K562 (cell line): ENCODE data around the gene S100A3. TPM values are rescaled to one million over a fixed set of nuclear protein-coding genes. Genes with fewer than 3 reads are reported as not detected.

Source experiments
- ATF1 ChIP-seq, 2 experiments: fragments of 450-650 bp in 1 of 2; IDR thresholded peaks; 2 replicates each; pipeline ENCODE4 v1.6.1; 2016; ENCODE audit warnings: missing compliant biosample characterization in 1 of 2, missing genetic modification characterization in 1 of 2
- ATF4 ChIP-seq: fragments of 450-650 bp; formaldehyde crosslinking; IDR thresholded peaks from 2 replicates; pipeline ENCODE4 v1.4.0; 2022; ENCODE audit warnings: mild to moderate bottlenecking, moderate library complexity
- BCL6 ChIP-seq: fragments of 250-450 bp; sonication (Bioruptor Pico); IDR thresholded peaks from 2 replicates; pipeline ENCODE4 v1.4.0; 2020
- CAMTA2 ChIP-seq: fragments of 250-450 bp; sonication (Bioruptor Pico); conservative IDR thresholded peaks from 2 replicates; pipeline ENCODE4 v1.5.1; 2022
- EP300 ChIP-seq: IDR thresholded peaks from 2 replicates; pipeline ENCODE4 v1.6.1; 2012; ENCODE audit warnings: low read length, improper control_type of control experiment
- HEY1 ChIP-seq: fragments of 250-450 bp; sonication (Bioruptor Pico); IDR thresholded peaks from 2 replicates; pipeline ENCODE4 v1.5.0; 2020; ENCODE audit warnings: mild to moderate bottlenecking, moderate library complexity, borderline replicate concordance
- HIVEP1 ChIP-seq: fragments of 250-450 bp; sonication (Bioruptor Pico); IDR thresholded peaks from 2 replicates; pipeline ENCODE4 v1.4.0; 2020; ENCODE audit warnings: mild to moderate bottlenecking
- HMG20A ChIP-seq: fragments of 450-650 bp; formaldehyde crosslinking; conservative IDR thresholded peaks from 2 replicates; pipeline ENCODE4 v1.4.0; 2020; ENCODE audit warnings: mild to moderate bottlenecking, mixed read lengths
- HOXB6 ChIP-seq: fragments of 250-450 bp; sonication (Bioruptor Pico); IDR thresholded peaks from 2 replicates; pipeline ENCODE4 v1.5.1; 2022; ENCODE audit warnings: mild to moderate bottlenecking, borderline replicate concordance
- ID3 ChIP-seq, 2 experiments: fragments of 250-450 bp in 1 of 2; fragments of 450-650 bp in 1 of 2; sonication (Bioruptor Pico) in 1 of 2; IDR thresholded peaks; 2 replicates each; pipeline versions ENCODE4 v1.6.1 to v1.8.0; 2016 to 2021; ENCODE audit warnings: mild to moderate bottlenecking in 2 of 2, moderate library complexity in 2 of 2, missing compliant biosample characterization in 1 of 2, missing genetic modification characterization in 1 of 2
- KAT7 ChIP-seq: sonication (generic); formaldehyde crosslinking; IDR thresholded peaks from 2 replicates; pipeline ENCODE4 v1.8.0; 2022; ENCODE audit warnings: missing genetic modification reagents, mild to moderate bottlenecking, borderline replicate concordance
- MAFK ChIP-seq: IDR thresholded peaks from 2 replicates; pipeline ENCODE4 v1.6.1; 2011; ENCODE audit warnings: low read length, improper control_type of control experiment
- NFE2L1 ChIP-seq: fragments of 450-650 bp; IDR thresholded peaks from 2 replicates; pipeline ENCODE4 v1.6.1; 2016; ENCODE audit warnings: missing genetic modification characterization, low read depth, mild to moderate bottlenecking, missing compliant biosample characterization, moderate library complexity, borderline replicate concordance
- RHOXF2B ChIP-seq: fragments of 250-450 bp; sonication (Bioruptor Pico); conservative IDR thresholded peaks from 2 replicates; pipeline ENCODE4 v1.5.1; 2021
- SIRT6 ChIP-seq: IDR thresholded peaks from one replicate; pipeline ENCODE4 v1.6.1; 2012; ENCODE audit warnings: low read depth, mild to moderate bottlenecking, control low read depth, inconsistent platforms, low read length, moderate library complexity
- U2AF2 ChIP-seq: fragments of 200-400 bp; formaldehyde crosslinking; optimal IDR thresholded peaks from 2 replicates; pipeline ENCODE3; 2017; ENCODE audit warnings: low read depth, mild to moderate bottlenecking, low read length
- ZNF212 ChIP-seq: fragments of 450-650 bp; formaldehyde crosslinking; IDR thresholded peaks from 2 replicates; pipeline ENCODE4 v1.4.0; 2020; ENCODE audit warnings: mild to moderate bottlenecking
- ZNF316 ChIP-seq: fragments of 450-650 bp; IDR thresholded peaks from 2 replicates; pipeline ENCODE4 v1.6.1; 2016
- ZNF436 ChIP-seq: fragments of 250-450, 450-650 bp; sonication (Bioruptor Pico); formaldehyde crosslinking; IDR thresholded peaks from 2 replicates; pipeline ENCODE4 v1.7.0; 2020; ENCODE audit warnings: mild to moderate bottlenecking
- ZNF695 ChIP-seq: fragments of 450-650 bp; formaldehyde crosslinking; IDR thresholded peaks from 2 replicates; pipeline ENCODE4 v1.4.0; 2020; ENCODE audit warnings: mild to moderate bottlenecking, moderate library complexity
- polyA plus RNA-seq, 8 experiments: library from polyadenylated mRNA; depleted of rRNA in 4 of 8; stranded (reverse) in 5 of 8; unstranded in 3 of 8; fragments of >200 nt; fragmentation: Nextera tagmentation in 2 of 8; fragmentation: Illumina TruSeq in 1 of 8; extraction: Ambion mirVana in 2 of 8; extraction: Trizol in 1 of 8; gene quantifications; 2 replicates each; pipeline versions ENCODE4 v1.2.1 to v1.2.3, GENCODE V29; 2011 to 2014; ENCODE audit warnings: inconsistent platforms in 1 of 8, missing spikeins in 1 of 8
- total RNA-seq, 7 experiments: library from RNA; depleted of rRNA in 6 of 7; stranded (reverse); fragments of >200 nt in 6 of 7; fragmentation: Illumina TruSeq in 2 of 7; extraction: Trizol in 2 of 7; gene quantifications; 2 replicates each; pipeline versions ENCODE4 v1.2.1 to v1.2.3, GENCODE V29; 2011 to 2021; ENCODE audit warnings: low replicate concordance in 1 of 7
- TF ChIP-seq, protein P1 (sequence below): fragments of 450-650 bp; IDR thresholded peaks from 2 replicates; pipeline ENCODE4 v1.6.1; 2014; ENCODE audit warnings: low read depth, mild to moderate bottlenecking, moderate library complexity, borderline replicate concordance
- TF ChIP-seq, protein P2 (sequence below): fragments of 450-650 bp; IDR thresholded peaks from 2 replicates; pipeline ENCODE4 v1.6.1; 2016; ENCODE audit warnings: borderline replicate concordance
- TF ChIP-seq, protein P3 (sequence below): fragments of 250-450 bp; sonication (Bioruptor Pico); IDR thresholded peaks from 2 replicates; pipeline ENCODE4 v1.5.0; 2020; ENCODE audit warnings: mild to moderate bottlenecking

Gene S100A3
- total and polyA plus RNA-seq, 9 of the 15 experiments (the other 6 are each of a cell fraction or from before 2014, with no cell fraction given): 0.08 to 1.7 (median 0.18) TPM; not detected in 4

DNA sequence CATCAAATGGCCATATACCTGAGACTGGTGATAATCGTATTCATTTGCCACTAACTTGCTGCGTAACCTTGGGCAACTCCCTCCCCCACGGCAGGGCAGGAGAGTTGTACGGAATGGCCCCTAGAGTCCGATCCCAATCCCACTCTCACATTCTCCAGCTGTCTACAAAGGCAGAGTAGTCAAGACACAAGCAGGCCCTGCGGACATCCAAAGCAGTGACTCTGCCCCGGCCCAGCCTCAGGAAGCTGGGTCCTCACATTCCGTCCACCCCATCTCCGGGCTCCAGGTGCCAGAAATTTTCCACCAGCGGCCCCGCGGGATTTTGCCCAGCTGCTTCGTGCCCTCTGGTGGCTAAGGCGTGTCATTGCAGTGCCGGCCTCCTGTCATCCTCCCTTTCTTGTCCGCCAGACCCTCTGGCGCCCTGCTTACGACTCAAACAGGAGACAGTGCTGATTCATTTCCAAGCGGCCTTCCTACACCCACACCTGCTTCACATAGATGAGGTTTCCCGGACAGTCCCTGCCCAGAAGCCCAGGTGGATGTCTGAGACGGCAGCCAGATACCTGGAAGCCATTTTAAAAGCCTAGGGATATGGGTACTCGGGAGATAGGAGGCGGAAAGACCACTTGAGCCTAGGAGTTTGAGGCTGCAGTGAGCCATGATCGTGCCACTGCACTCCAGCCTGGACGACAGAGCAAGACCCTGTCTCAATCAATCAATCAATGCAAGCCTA, 19.5 kb upstream of the S100A3 start (continued):
- TF ChIP-seq, protein P1, sequence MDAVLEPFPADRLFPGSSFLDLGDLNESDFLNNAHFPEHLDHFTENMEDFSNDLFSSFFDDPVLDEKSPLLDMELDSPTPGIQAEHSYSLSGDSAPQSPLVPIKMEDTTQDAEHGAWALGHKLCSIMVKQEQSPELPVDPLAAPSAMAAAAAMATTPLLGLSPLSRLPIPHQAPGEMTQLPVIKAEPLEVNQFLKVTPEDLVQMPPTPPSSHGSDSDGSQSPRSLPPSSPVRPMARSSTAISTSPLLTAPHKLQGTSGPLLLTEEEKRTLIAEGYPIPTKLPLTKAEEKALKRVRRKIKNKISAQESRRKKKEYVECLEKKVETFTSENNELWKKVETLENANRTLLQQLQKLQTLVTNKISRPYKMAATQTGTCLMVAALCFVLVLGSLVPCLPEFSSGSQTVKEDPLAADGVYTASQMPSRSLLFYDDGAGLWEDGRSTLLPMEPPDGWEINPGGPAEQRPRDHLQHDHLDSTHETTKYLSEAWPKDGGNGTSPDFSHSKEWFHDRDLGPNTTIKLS: 0 out of 2 replicates have a peak, but pooled peaks have one; percentile 30
- TF ChIP-seq, protein P2, sequence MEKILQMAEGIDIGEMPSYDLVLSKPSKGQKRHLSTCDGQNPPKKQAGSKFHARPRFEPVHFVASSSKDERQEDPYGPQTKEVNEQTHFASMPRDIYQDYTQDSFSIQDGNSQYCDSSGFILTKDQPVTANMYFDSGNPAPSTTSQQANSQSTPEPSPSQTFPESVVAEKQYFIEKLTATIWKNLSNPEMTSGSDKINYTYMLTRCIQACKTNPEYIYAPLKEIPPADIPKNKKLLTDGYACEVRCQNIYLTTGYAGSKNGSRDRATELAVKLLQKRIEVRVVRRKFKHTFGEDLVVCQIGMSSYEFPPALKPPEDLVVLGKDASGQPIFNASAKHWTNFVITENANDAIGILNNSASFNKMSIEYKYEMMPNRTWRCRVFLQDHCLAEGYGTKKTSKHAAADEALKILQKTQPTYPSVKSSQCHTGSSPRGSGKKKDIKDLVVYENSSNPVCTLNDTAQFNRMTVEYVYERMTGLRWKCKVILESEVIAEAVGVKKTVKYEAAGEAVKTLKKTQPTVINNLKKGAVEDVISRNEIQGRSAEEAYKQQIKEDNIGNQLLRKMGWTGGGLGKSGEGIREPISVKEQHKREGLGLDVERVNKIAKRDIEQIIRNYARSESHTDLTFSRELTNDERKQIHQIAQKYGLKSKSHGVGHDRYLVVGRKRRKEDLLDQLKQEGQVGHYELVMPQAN: no peak
- TF ChIP-seq ZNF436: no peak
- TF ChIP-seq ATF4 (CRISPR knock-in tag): no peak
- peak; percentile 44; the same call in 1 of the 2 replicates for TF ChIP-seq MAFK
- no peak for TF ChIP-seq U2AF2
- peak; percentile 6; the same call in 1 of the 2 replicates for TF ChIP-seq ZNF316
- TF ChIP-seq HMG20A (CRISPR knock-in tag): no peak
- no peak for TF ChIP-seq HIVEP1 (CRISPR knock-in tag)
- no peak for TF ChIP-seq RHOXF2B (CRISPR knock-in tag)
- TF ChIP-seq BCL6 (CRISPR knock-in tag): no peak
- TF ChIP-seq ZNF695 (CRISPR knock-in tag): no peak
- TF ChIP-seq CAMTA2 (CRISPR knock-in tag): no peak
- TF ChIP-seq SIRT6: no peak
- no peak for TF ChIP-seq HOXB6
- TF ChIP-seq ID3 (CRISPR knock-in tag; IDR thresholded peaks at IDR 0.05): no peak
- TF ChIP-seq ID3 (tag; IDR thresholded peaks at IDR 0.05): no peak
- no peak for TF ChIP-seq ZNF212 (CRISPR knock-in tag)
- TF ChIP-seq, protein P3, sequence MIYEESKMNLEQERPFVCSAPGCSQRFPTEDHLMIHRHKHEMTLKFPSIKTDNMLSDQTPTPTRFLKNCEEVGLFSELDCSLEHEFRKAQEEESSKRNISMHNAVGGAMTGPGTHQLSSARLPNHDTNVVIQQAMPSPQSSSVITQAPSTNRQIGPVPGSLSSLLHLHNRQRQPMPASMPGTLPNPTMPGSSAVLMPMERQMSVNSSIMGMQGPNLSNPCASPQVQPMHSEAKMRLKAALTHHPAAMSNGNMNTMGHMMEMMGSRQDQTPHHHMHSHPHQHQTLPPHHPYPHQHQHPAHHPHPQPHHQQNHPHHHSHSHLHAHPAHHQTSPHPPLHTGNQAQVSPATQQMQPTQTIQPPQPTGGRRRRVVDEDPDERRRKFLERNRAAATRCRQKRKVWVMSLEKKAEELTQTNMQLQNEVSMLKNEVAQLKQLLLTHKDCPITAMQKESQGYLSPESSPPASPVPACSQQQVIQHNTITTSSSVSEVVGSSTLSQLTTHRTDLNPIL (CRISPR knock-in tag): no peak
- no peak for TF ChIP-seq NFE2L1 (tag)
- TF ChIP-seq KAT7: no peak
- 0 out of 2 replicates have a peak, but pooled peaks have one; percentile 25 for TF ChIP-seq ATF1 (CRISPR knock-in tag; IDR thresholded peaks at IDR 0.05)
- peak; percentile 53 for TF ChIP-seq ATF1 (tag; IDR thresholded peaks at IDR 0.05)
- peak; percentile 49; the same call in 1 of the 2 replicates for TF ChIP-seq EP300
- TF ChIP-seq HEY1: no peak
